Chondrocyte (in vitro differentiated cells): ENCODE data around the gene ZNF879. TPM values are rescaled to one million over a fixed set of nuclear protein-coding genes. Genes with fewer than 3 reads are reported as not detected.

Experiments used
- DNase-seq: peaks from one replicate; pipeline ENCODE4 v3.0.0; 2021; ENCODE audit warnings: mixed read lengths, low spot score
- H3K27ac Mint-ChIP-seq: one replicate; pipeline ENCODE4 v1.8.0; 2021; ENCODE audit warnings: mild to moderate bottlenecking, moderate library complexity, mixed read lengths; ENCODE audit not compliant: unreplicated experiment
- H3K27me3 Mint-ChIP-seq: 2 replicates; pipeline ENCODE4 v1.8.0; 2021; ENCODE audit warnings: low read depth, mixed read lengths
- H3K36me3 Mint-ChIP-seq: 2 replicates; pipeline ENCODE4 v1.8.0; 2021; ENCODE audit warnings: low read depth, mixed read lengths
- H3K4me1 Mint-ChIP-seq: 2 replicates; pipeline ENCODE4 v1.8.0; 2021; ENCODE audit warnings: low read depth, mild to moderate bottlenecking, mixed read lengths
- H3K4me3 Mint-ChIP-seq: one replicate; pipeline ENCODE4 v1.8.0; 2021; ENCODE audit warnings: mild to moderate bottlenecking, moderate library complexity, mixed read lengths; ENCODE audit not compliant: unreplicated experiment
- H3K9me3 Mint-ChIP-seq: 2 replicates; pipeline ENCODE4 v1.8.0; 2021; ENCODE audit warnings: low read depth, mixed read lengths
- CTCF ChIP-seq: fragments of 200-600 bp; sonication (generic); IDR thresholded peaks from 2 replicates; pipeline ENCODE4 v1.5.0; 2021; ENCODE audit warnings: antibody characterized with exemption, mild to moderate bottlenecking, moderate library complexity
- total RNA-seq: library from RNA; stranded (reverse); gene quantifications from 3 replicates; pipeline ENCODE4 v1.2.1, GENCODE V29; 2021

Gene ZNF879
- total RNA-seq, 1 donor from 2014 or later, result 4.1 TPM

- Mint-ChIP-seq H3K36me3 (no peaks in the 10 kb centered on the region), H3K27me3 (peaks cover 17% of the 10 kb centered on the region), H3K9me3 (peaks cover 12% of the 10 kb centered on the region), H3K4me3 (no peak overlapping the region), H3K4me1 (peaks cover 3% of the 10 kb centered on the region), H3K27ac (no peak overlapping the region)
- TF ChIP-seq CTCF, result no peak
- DNase-seq, result no peak
These were observed 27.4 kb upstream of the ZNF879 start for GRCh38 chr5:178996156-178996555.

DNA sequence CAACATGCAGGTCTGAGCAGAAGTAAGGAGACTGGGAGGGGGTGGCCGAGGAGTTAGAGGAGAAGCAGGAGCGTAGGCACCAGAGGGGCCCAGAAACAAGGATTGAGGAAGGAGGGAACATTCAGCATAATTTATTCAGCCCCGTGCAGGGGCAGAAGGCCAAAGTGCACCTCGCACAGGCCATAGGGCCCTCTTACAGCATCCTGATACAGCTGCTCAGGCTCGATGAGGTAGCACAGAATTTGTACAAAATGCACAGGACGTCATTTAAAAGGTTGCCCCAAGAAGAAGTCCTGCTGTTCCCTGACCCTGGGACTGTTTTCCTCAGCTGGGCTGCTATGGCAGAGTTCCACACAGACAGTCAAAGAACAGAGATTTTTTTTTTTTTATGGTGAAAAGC lies 26.4 kb upstream of the ZNF879 start:
- Mint-ChIP-seq H3K9me3 (peaks cover 16% of the 10 kb centered on the region), H3K27ac (no peak overlapping the region), H3K36me3 (no peaks in the 10 kb centered on the region), H3K4me1 (peaks cover 3% of the 10 kb centered on the region), H3K27me3 (peaks cover 17% of the 10 kb centered on the region), H3K4me3 (no peak overlapping the region)
- no peak for TF ChIP-seq CTCF
- no peak for DNase-seq

- no peak for DNase-seq
- no peak overlapping the region for H3K27ac Mint-ChIP-seq
- peaks cover 10% of the 10 kb centered on the region for H3K27me3 Mint-ChIP-seq
- TF ChIP-seq CTCF, result no peak
- H3K36me3 Mint-ChIP-seq, result no peaks in the 10 kb centered on the region
- H3K4me1 Mint-ChIP-seq, result peaks cover 3% of the 10 kb centered on the region
- H3K9me3 Mint-ChIP-seq, result peaks cover 26% of the 10 kb centered on the region
- H3K4me3 Mint-ChIP-seq, result no peak overlapping the region
These were observed 25.2 kb upstream of the ZNF879 start for GRCh38 chr5:178998441-178998840.

DNA sequence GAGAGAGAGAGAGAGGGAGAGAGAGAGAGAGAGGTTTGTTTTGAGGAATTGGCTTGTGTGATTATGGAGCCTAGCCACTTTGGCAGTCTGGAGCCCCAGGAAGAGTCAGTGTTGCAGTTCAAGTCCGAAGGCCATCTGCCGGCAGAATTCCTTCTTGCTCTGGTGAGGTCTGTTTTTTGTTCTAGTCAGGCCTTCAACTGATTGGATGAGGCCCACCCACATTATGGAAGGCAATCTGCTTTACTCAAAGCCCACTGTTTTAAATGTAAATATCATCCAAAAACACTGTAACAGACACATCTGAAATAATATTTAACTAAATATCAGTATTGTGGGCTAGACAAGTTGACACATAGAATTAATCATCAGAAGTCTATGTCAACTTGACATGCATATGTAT lies 17.0 kb upstream of the ZNF879 start:
- Mint-ChIP-seq H3K9me3 (peaks cover 45% of the 10 kb centered on the region), H3K27me3 (no peaks in the 10 kb centered on the region)

GRCh38 chr5:179008667-179009066 lies 14.9 kb upstream of the ZNF879 start:
- TF ChIP-seq CTCF, result peak; percentile 26
- Mint-ChIP-seq H3K36me3 (peaks cover 1% of the 10 kb centered on the region), H3K4me3 (no peak overlapping the region), H3K9me3 (peaks cover 39% of the 10 kb centered on the region), H3K27ac (no peak overlapping the region), H3K27me3 (no peaks in the 10 kb centered on the region), H3K4me1 (no peaks in the 10 kb centered on the region)
- DNase-seq, result no peak

More for the DNA sequence above, 17.0 kb upstream of the ZNF879 start:
- Mint-ChIP-seq H3K36me3 (peaks cover 1% of the 10 kb centered on the region), H3K27ac (no peak overlapping the region), H3K4me3 (no peak overlapping the region), H3K4me1 (no peaks in the 10 kb centered on the region)
- no peak for TF ChIP-seq CTCF
- DNase-seq, result no peak
